Activated CD4-positive, alpha-beta T cell treated with anti-CD3 and anti-CD28 coated beads, Interleukin-2, amount 50 U/mL, for 24 hours (primary cell): ENCODE measurements around the gene KCTD5.
"Not testable (repeated sequence)": the region's sequence is repeated elsewhere in the genome, so short reads cannot be mapped to it uniquely, and the experiment has no call there.

Source experiments
- DNase-seq, 2 donors: peaks; one replicate each; pipeline ENCODE4 v3.0.0-alpha.2; 2020; ENCODE audit warnings: low read depth in 1 of 2, low spot score in 1 of 2

Gene KCTD5

DNA sequence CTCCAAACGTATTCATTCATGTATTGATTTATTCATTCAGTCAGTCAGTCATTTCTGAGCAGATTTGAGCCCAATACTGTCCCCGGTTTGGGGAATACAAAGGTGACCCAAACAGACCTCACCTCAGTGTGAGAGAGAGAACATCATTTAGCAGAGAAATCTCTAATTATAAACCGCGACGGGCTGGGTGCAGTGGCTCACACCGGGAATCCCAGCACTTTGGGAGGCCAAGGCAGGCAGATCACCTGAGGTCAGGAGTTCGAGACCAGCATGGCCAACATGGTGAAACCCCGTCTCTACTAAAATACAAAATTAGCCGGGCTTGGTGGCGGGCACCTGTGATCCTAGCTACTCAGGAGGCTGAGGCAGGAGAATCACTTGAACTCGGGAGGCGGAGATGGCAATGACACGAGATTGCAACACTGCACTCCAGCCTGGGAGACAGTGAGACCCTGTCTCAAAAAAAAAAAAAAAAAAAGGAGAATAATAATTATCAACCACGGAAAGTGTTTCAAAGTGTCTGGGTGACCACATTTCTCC, 39.4 kb downstream of the KCTD5 start:
- DNase-seq = not testable (repeated sequence)

DNA sequence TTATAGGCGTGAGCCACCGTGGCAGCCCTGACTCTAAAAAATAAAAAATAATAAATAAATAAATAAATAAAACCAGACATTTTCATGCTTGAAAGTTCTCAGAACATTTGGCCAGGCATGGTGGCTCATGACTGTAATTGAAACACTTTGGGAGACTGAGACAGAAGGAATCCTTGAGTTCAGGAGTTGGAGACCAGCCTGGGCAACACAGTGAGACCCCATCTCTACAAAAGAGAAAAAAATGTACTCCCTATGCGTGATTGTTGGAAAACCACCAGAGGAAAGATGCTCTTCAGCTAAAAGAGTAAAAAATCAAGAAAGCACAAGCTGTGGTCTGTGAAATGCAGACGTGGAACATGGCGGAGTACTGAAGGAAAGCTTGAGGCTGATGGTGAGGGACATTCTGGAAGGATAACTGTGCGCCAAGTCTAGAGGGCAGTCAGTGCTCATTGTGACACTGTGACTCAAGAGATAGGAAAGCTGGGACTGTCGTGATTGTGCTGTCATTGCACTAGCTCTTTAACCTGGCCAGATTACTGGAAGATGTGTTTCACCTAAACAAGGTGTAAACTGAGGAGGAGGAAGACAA, 41.9 kb downstream of the KCTD5 start:
- DNase-seq = no peak

DNA sequence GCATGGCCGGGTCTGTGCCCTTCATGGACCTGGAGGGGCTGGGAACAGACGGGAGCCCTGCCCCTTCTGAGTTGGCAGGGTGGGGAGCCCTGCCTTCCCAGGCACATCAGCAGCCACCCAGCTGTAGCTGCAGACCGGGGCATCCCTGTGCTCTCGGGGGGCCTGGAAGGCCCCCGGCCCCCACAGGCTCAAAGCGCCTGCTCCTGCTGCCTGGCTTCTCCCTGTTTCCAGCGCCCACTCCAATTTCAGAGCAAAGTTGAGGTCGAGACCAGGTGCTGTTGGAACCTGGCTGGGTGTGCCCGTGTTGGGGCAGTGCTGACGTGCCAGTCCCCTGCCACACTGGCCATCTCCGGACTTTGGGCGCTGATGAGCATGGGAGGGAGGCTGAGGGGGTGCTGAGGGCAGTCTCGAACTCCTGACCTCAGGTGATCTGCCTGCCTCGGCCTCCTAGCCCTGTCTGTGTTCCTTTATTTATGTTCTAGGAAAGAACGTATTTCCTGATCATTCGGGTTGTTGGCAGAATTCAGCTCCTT, 42.6 kb downstream of the KCTD5 start:
- no peak for DNase-seq

DNA sequence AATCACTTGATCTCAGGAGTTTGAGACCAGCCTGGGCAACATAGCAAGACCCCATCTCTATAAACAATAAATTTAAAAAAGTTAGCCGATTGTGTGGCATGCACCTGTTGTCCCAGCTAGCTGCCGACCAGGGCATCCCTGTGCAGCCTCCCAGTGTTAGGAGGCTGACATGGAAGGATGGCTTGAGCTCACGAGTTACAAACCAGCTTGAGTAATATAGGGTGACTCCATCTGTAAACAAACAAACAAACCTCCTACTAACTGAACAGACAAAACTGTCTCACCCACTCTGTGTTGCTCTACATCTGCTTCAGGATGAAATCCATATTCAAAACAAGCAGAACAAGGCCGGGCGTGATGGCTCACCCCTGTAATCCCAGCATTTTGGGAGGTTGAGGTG, 44.6 kb downstream of the KCTD5 start:
- no peak for DNase-seq

DNA sequence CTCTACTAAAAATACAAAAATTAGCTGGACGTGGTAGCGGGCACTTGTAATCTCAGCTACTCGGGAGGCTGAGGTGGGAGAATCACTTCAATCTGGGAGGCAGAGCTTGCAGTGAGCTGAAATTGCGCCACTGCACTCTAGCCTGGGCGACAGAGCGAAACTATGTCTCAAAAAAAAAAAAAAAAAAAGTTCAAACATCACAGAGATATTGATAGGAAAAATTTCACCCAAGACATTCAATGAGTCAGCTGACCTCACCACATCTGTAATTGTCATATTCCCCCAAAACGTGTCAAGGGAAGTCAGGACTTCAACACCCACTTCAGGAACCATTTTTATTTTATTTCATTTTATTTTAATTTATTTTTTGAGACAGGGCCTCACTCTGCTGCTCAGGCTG, 45.7 kb downstream of the KCTD5 start:
- DNase-seq = no peak

DNA sequence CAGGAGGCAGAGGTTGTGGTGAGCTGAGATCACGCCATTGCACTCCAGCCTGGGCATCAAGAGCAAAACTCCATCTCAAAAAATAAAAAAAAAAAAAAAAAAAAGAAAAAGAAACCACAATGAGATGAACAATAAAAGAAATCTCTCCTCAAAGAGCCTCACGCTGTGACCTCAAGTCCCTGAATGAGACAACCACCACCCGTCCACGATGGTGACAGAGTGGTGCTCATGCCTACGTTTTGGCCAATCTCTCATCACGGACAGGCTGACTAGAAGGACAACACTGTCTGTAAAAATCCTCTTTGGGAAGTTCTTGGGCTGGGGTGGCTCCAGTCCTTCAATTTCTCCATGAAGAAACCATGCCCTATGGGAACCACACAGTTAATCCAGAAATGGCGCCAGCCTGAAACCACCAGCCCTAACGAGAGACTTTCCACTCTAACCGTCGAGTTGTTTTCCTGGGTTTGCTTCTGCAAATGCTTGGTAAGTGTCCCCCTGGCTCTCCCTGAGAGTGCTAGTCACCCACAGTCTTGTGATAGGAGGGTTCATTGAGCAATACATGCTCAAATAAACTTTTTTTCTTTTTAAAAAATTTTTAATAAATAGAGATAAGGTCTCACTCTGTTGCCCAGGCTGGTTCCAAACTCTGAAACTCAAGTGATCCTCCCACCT, 52.7 kb downstream of the KCTD5 start:
- no peak for DNase-seq

DNA sequence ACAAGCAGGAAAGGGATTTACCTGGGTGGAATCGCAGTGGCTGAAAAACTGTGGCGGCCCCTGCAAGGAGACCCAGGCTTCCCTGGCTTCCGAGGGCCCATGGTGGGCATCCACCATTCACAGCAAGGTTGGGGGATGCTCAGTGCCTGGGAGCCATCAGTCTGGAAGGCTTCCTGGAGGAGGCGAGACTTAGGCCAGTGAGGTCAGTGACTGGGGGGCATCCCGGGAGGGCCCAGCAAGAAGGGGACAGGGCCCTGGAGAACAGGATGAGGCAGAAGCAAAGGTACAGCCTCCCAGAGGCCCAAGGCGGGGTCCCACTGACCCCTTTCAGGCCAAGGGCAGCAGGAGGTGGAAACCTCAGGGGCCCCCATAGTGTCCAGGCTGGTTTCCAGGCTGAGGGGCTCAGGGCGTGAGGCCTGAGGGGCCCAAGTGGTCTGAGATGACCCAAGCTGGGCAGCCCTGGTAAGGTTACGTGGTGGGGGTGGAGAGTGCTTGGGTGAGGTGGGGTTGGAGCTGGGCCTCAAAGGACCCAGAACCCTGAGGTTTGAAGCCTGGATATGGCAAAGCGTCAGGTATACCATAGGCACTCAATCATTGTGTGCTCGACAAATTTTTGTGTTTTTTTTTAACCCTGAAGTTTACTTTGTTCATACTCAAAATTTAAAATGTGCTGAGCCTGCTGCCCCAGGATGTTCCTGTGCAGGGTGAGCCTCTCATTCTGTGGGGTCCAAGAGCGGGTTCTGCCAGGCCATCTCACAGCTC, 54.3 kb downstream of the KCTD5 start:
- DNase-seq = no peak

DNA sequence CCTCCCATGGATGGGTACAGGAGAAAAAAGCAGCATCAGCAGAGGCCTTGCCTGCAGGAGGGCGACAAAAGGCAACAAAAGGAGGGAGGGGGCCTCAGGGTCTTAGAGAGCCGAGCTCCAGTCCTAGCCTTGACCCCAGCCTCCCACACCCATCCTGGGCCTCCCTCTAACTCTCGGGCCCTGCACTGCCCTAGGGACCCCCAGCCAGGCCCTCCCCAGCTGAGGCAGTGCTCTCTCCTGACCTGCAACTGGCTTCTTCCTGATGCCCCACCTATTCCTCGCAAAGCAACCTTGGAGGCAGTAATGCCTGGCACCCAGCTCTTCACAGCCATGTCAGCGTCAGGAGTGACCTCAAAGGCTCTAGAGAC, 54.9 kb downstream of the KCTD5 start:
- no peak for DNase-seq

DNA sequence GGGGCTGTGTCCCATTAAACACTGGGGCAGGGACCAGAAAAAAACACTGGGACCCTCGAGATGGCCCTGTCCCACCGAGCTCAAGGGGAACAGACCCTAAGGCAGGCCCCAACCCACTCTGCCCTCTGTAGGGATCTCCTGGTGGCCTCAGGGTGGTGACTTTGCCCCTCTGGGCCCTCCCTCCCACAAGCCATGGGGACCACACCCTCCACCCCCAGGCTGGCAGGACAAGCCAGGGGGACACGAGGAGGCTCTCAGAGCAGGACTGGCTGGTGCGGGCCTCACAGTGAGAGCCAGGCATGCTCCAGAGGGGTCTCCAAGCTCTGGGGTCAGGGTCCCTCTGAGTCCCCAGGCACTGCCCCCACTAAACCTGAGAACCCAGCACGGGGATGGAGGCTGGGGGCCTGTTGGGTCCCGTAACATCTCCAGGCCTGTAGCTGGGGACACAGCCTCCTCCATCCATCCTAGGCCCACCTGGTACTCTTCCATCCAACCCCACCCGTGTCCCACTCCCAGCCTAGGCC, 55.6 kb downstream of the KCTD5 start:
- DNase-seq = no peak

DNA sequence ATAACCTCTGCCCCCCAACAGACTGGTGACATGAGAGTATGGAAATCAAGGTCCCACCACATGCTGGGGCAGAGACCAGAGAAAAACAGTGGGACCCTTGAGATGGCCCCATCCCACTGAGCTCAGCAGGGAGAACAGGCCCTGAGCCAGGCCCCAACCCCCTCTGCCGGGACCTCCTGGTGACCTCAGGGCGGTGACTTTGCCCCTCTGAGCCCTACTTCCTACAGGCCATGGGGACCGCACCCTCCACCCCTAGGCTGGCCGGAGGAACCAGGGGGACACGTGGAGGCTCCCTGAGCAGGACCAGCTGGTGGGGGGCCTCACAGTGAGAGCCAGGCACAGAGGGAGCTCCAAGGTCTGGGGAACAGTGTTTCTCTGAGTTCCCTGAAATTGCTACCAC, 56.3 kb downstream of the KCTD5 start:
- DNase-seq = no peak

DNA sequence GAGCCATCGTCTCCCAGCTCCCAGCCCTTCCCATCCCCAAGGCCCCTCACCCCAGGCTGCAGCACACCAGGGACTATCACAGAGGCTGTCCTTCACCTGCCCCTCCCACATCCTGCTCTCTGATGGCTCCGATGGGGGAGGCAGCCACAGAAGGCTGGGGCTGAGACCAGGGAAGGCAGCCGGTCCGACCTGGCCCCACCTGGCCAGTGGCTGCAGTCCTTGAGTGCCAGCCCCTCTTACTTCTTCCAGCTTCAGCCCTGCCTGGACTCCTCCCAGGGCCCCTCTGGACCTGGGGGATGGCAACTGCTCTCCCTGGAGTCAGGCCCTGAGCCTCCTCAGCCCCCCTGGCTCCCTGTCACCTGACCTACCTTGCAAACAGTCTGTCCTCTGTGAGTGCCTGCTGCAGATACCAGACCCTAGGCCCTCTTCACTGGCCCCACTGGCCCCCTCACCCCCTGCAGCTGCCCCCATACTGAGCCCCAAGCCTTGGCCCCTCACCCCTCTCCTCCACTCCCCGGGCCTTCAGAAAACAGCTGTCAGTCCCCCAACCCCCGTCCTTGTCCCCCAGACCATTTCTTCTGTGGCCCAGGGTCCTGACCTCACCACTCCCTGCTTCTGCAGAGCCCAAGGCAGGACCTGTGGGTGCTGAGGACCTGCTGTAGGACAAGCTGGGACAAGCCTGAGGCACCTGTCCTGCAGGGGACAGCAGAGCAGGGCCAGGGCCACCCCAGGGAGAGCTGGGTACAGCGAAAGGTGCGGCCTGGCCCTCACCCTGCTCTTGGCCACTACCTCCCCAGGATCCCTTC, 57.5 kb downstream of the KCTD5 start:
- DNase-seq = no peak

DNA sequence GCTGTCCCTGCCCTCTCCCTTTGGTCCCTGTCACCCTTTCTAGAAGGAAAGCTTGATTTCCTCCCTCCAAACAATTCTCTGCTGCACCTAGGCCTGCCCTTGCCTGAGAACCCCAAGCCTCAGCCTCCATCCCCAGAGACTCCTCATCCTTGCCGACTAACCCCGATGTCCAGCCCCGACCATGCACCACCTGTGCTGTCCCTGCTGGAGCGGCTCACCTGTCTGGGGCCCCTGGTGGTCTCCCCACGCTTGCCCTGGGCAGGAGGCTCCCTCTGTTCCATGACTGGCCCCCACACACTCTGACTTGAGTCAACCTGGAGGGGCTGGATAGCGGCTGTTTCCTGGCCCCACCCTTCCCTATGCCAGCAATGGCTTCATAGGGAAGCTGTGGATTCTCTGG, 58.2 kb downstream of the KCTD5 start:
- no peak for DNase-seq

DNA sequence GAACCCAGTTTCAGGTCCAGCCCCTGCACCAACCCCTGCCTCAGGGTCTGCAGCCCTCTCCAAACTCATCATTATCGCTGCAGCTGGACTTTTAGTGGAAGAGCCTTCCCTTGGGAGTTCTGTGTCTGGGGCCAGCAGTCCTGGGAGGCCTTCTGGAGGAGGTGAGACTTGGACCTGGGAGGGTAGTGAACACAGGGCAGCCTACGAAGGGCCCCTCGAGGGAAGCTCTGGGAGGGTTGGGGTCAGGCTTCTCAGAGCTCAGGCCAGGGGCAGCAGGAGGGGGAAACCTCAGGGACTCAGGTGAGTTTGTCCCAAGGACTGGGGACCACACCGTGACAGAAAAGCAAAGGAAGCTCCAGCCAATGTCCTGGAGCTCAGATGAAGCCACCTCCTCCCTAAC, 58.8 kb downstream of the KCTD5 start:
- DNase-seq = no peak

DNA sequence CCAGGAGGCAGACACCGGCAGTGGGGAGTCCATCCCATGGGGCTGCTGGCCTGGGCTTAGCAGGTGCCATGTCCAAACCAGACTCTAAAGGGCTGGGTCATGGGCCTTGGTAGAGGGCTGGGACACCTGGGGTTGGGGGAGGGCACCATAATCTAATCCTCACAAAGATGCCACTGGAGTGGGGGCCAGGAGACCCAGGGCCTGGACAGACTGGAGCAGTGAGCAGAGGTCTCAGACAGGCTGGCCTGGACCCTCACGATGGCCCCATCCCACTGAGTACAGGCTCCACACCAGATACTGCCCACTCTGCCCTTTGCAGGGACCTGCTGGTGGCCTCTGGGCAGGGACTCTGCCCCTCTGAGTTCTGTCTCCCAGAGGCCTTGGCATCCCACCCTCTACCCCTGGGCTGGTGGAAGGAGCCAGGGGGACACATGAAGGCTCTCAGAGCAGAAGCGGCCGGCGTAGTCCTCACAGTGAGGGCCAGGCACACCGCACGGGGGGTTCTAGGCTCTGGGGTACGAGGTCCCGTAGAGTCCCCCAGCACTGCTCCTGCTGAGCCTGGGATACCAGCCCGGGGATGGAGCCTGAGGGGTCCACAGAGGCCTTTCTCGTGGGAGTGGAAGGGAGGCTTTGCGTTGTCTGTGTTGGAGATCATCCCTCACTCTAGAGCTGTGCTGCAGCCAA, 60.1 kb downstream of the KCTD5 start:
- DNase-seq = no peak

DNA sequence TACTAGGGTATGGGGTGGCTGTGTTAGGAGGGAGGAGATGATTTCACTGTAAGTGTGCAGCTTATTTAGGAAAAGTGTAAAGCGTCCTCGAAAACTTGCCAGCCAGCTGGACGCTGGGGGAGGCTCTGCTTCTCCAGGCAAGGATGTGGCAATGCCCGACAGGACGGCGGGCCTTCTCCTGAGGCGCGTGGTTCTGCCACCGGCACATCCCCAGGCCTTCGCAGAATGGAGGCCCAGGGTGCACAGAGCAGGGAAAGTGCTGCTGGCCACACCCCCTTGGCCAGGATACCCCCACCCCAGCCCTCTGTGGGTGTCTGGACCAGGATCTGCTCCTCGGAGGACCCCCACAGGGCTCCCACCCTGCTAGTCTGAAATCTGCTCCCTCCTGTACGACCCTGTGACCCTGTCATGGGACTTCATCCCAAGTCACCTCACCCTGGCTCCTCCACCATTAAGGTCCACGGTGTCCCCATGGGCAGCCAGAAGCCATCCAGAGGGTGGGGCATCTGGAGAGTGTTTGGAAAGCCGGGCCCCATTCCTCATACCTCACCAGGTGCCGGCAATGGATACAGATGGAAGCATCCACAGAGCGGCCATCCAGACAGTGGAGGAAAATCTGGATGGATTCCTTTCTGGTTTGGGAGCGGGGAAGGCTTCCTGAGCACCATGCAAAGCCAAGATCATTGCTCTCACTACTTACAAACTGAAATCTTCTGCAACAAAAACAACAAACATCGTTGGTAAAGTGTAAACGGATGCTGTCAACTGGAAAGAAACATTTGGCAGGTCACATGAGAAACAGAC, 60.9 kb downstream of the KCTD5 start:
- no peak for DNase-seq

DNA sequence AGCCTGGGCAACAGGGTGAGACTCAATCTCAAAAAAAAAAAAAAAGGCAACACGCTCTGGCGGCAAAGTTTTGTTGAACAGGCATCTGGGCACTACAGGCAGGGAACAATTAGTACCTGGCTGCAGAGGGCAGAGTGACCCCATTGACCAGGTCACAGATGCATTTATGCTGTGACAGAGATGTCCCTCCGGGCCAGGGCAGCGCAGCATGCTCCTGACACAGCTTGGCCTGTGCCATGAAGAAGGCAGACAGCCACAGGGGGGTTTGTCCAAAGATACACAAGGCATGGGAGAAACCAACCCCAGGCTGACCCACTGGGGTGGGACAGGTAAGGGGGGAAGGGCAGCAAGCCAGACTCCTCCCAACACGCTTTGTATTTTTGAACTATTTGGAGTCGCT, 62.4 kb downstream of the KCTD5 start:
- DNase-seq = no peak

DNA sequence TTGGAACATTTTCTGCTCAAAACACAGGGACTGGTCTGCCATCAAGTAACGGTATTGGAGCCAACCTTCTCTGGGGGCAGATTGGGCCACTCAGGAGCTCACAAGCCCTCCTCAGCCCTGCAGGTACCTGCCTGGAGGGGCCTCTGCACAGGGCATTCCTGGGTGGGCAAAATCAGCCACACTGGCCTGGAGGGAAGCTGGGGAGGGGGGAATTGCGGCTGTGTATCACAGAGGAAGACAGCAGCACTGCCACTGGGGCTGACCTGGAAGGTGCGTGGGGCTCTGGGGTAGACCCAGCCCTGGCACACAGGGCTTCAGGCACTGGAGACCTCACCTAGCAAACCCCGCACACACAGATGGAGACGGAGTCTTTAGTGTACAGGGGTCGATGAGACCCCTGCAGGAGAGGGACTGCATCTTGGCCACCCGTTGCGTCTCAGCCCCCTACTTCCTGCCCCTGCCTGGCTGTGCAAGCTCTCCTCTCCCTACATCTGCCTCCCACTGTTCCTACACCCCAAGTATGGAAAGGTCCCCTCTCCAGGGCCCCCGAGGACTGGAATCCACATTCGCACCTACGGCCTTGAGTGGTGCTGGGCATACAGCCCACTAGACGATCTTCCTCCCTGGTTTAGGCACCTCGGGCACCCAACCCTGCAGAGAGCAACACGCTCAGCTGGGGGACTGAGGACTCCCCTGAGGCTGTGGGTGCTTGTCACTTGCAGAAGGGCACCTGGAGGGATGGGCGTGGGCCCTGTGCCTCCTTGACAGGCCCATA, 63.0 kb downstream of the KCTD5 start:
- no peak for DNase-seq

DNA sequence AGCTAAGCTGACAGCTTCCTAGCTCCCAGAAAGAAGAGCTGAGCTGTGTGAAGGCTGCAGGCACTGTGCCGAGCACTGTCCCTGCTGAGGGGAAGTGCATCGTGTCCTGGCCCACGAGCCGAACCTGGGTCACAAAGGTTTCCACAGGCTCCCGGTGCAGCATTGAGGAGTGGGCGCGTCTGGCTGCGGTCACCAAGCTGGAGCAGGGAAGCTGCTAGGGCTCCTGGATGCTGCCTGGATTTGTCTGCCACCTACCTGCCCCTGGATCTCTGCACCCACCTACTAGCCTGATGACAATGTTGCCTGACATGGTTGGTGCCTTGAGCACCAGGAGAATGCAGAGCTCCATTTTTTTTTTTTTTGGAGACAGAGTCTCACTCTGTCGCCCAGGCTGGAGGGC, 63.6 kb downstream of the KCTD5 start:
- no peak for DNase-seq
